ENCODE data around the gene CASKIN2. TPM values are rescaled to one million over a fixed set of nuclear protein-coding genes. Genes with fewer than 3 reads are reported as not detected.
A peak's percentile ranks its signal among the peaks of the same experiment; 100 is the strongest.

Gene CASKIN2
- total RNA-seq = 0.88 and 2.0 TPM in 2 replicates

GRCh38 chr17:75515496-75516254, at the start of gene CASKIN2:
Gene CASKIN2 (minus strand): TSS chr17:75515537. CDS start chr17:75513804, 1,733 bp downstream.
- Mint-ChIP-seq H3K36me3 (ENCODE audit: low read depth) (peaks cover 18% of the 10 kb centered on the region), H3K9me3 (no peaks in the 10 kb centered on the region), H3K27ac (no peak within 1 kb of the TSS)

GRCh38 chr17:75565066-75565465, 49.7 kb upstream of the CASKIN2 start:
- no peak overlapping the region for H3K4me3 Mint-ChIP-seq
- no peak overlapping the region for H3K27ac Mint-ChIP-seq
- no peaks in the 10 kb centered on the region for H3K36me3 Mint-ChIP-seq (ENCODE audit: low read depth)
- no peaks in the 10 kb centered on the region for H3K9me3 Mint-ChIP-seq
- H3K27me3 Mint-ChIP-seq (ENCODE audit: insufficient read depth) = no peaks in the 10 kb centered on the region
- DNase-seq (ENCODE audit: low spot score) = no peak
- intact Hi-C loops (cut with micrococcal nuclease) = no loop called here
- H3K4me1 Mint-ChIP-seq (ENCODE audit: low read depth) = no peaks in the 10 kb centered on the region

More at GRCh38 chr17:75515496-75516254, at the start of gene CASKIN2:
- Mint-ChIP-seq H3K27me3 (ENCODE audit: insufficient read depth) (peaks cover 17% of the 10 kb centered on the region), H3K4me1 (ENCODE audit: low read depth) (peaks cover 18% of the 10 kb centered on the region), H3K4me3 (peak within 1 kb of the TSS; percentile 78)
- DNase-seq (ENCODE audit: low spot score) = peak; percentile 62
- intact Hi-C loops (cut with micrococcal nuclease) = loop anchor here (1.0 to 2.0 kb wide), 7 partner anchors 10 to 255 kb away; partner anchors contain the start of genes GGA3, GRB2, LLGL2 and MRPS7

- H3K36me3 Mint-ChIP-seq (ENCODE audit: low read depth) = no peaks in the 10 kb centered on the region
- no peak for DNase-seq (ENCODE audit: low spot score)
- no peak overlapping the region for H3K4me3 Mint-ChIP-seq
- H3K27ac Mint-ChIP-seq = no peak overlapping the region
- intact Hi-C loops (cut with micrococcal nuclease) = no loop called here
- H3K9me3 Mint-ChIP-seq = no peaks in the 10 kb centered on the region
- no peaks in the 10 kb centered on the region for H3K27me3 Mint-ChIP-seq (ENCODE audit: insufficient read depth)
- H3K4me1 Mint-ChIP-seq (ENCODE audit: low read depth) = no peaks in the 10 kb centered on the region
Observed at GRCh38 chr17:75564195-75564594, 48.9 kb upstream of the CASKIN2 start.

- DNase-seq (ENCODE audit: low spot score) = no peak
- Mint-ChIP-seq H3K27me3 (ENCODE audit: insufficient read depth) (no peaks in the 10 kb centered on the region), H3K4me3 (no peak overlapping the region), H3K4me1 (ENCODE audit: low read depth) (no peaks in the 10 kb centered on the region), H3K27ac (no peak overlapping the region), H3K9me3 (no peaks in the 10 kb centered on the region), H3K36me3 (ENCODE audit: low read depth) (no peaks in the 10 kb centered on the region)
- intact Hi-C loops (cut with micrococcal nuclease) = no loop called here
Observed at GRCh38 chr17:75563063-75563758, 47.9 kb upstream of the CASKIN2 start.

GRCh38 chr17:75561927-75562603, 46.7 kb upstream of the CASKIN2 start:
- no peak overlapping the region for H3K27ac Mint-ChIP-seq
- no peaks in the 10 kb centered on the region for H3K27me3 Mint-ChIP-seq (ENCODE audit: insufficient read depth)
- H3K4me3 Mint-ChIP-seq = no peak overlapping the region
- DNase-seq (ENCODE audit: low spot score) = no peak
- H3K4me1 Mint-ChIP-seq (ENCODE audit: low read depth) = no peaks in the 10 kb centered on the region
- no peaks in the 10 kb centered on the region for H3K36me3 Mint-ChIP-seq (ENCODE audit: low read depth)
- no peaks in the 10 kb centered on the region for H3K9me3 Mint-ChIP-seq
- intact Hi-C loops (cut with micrococcal nuclease) = no loop called here

- Mint-ChIP-seq H3K36me3 (ENCODE audit: low read depth) (no peaks in the 10 kb centered on the region), H3K4me3 (no peak overlapping the region), H3K27me3 (ENCODE audit: insufficient read depth) (no peaks in the 10 kb centered on the region), H3K27ac (no peak overlapping the region), H3K4me1 (ENCODE audit: low read depth) (no peaks in the 10 kb centered on the region), H3K9me3 (no peaks in the 10 kb centered on the region)
- intact Hi-C loops (cut with micrococcal nuclease) = no loop called here
- no peak for DNase-seq (ENCODE audit: low spot score)
Observed at GRCh38 chr17:75559958-75560533, 44.7 kb upstream of the CASKIN2 start.

GRCh38 chr17:75558666-75559530, 43.6 kb upstream of the CASKIN2 start:
- intact Hi-C loops (cut with micrococcal nuclease) = no loop called here
- Mint-ChIP-seq H3K27me3 (ENCODE audit: insufficient read depth) (peaks cover 3% of the 10 kb centered on the region), H3K9me3 (no peaks in the 10 kb centered on the region), H3K27ac (no peak overlapping the region), H3K4me1 (ENCODE audit: low read depth) (no peaks in the 10 kb centered on the region), H3K4me3 (no peak overlapping the region), H3K36me3 (ENCODE audit: low read depth) (no peaks in the 10 kb centered on the region)
- DNase-seq (ENCODE audit: low spot score) = no peak

GRCh38 chr17:75557852-75558665, 42.7 kb upstream of the CASKIN2 start:
- Mint-ChIP-seq H3K27ac (no peak overlapping the region), H3K27me3 (ENCODE audit: insufficient read depth) (peaks cover 3% of the 10 kb centered on the region), H3K9me3 (no peaks in the 10 kb centered on the region), H3K4me3 (no peak overlapping the region), H3K36me3 (ENCODE audit: low read depth) (no peaks in the 10 kb centered on the region), H3K4me1 (ENCODE audit: low read depth) (no peaks in the 10 kb centered on the region)
- intact Hi-C loops (cut with micrococcal nuclease) = no loop called here
- no peak for DNase-seq (ENCODE audit: low spot score)

- no peak for DNase-seq (ENCODE audit: low spot score)
- Mint-ChIP-seq H3K4me1 (ENCODE audit: low read depth) (no peaks in the 10 kb centered on the region), H3K36me3 (ENCODE audit: low read depth) (no peaks in the 10 kb centered on the region), H3K27me3 (ENCODE audit: insufficient read depth) (peaks cover 3% of the 10 kb centered on the region), H3K4me3 (no peak overlapping the region), H3K27ac (no peak overlapping the region), H3K9me3 (no peaks in the 10 kb centered on the region)
- intact Hi-C loops (cut with micrococcal nuclease) = no loop called here
Observed at GRCh38 chr17:75557075-75557851, 41.9 kb upstream of the CASKIN2 start.

GRCh38 chr17:75555679-75556153, 40.4 kb upstream of the CASKIN2 start:
- Mint-ChIP-seq H3K27ac (no peak overlapping the region), H3K4me3 (no peak overlapping the region), H3K4me1 (ENCODE audit: low read depth) (no peaks in the 10 kb centered on the region), H3K36me3 (ENCODE audit: low read depth) (no peaks in the 10 kb centered on the region), H3K27me3 (ENCODE audit: insufficient read depth) (peaks cover 3% of the 10 kb centered on the region), H3K9me3 (no peaks in the 10 kb centered on the region)
- no peak for DNase-seq (ENCODE audit: low spot score)
- intact Hi-C loops (cut with micrococcal nuclease) = no loop called here

Measured in activated T-helper 1 cell treated with anti-CD3 and anti-CD28 coated beads, Interleukin-12 subunit alpha, Interleukin-12 subunit beta, Interleukin-2, Interleukin-4 antibody, amounts not matched to agents 30 ng/mL and 10 ng/mL and 1 ng/mL, durations not matched to agents 14 hours and 24 hours and 36 hours (primary cell).